HepG2 (cell line): ENCODE results near the gene POU2AF3. TPM values are rescaled to one million over a fixed set of nuclear protein-coding genes. Genes with fewer than 3 reads are reported as not detected.

Source experiments
- CCAR2 ChIP-seq: fragments of 200-400 bp; formaldehyde crosslinking; optimal IDR thresholded peaks from 2 replicates; pipeline ENCODE3; 2018; ENCODE audit warnings: low read depth, mild to moderate bottlenecking, low read length, moderate library complexity
- NONO ChIP-seq, 2 experiments: fragments of 450-650 bp in 1 of 2; sonication (generic) in 1 of 2; formaldehyde crosslinking in 1 of 2; IDR thresholded peaks in 1 of 2; conservative IDR thresholded peaks in 1 of 2; 2 replicates each; pipeline versions ENCODE4 v1.6.1 to v1.8.0; 2017 to 2022; ENCODE audit warnings: mild to moderate bottlenecking in 1 of 2, missing genetic modification reagents in 1 of 2, moderate library complexity in 1 of 2
- NR2F6 ChIP-seq, 2 experiments: IDR thresholded peaks; 2 replicates each; pipeline ENCODE4 v1.6.1; 2016; ENCODE audit warnings: antibody characterized with exemption in 1 of 2, mild to moderate bottlenecking in 1 of 2
- RXRB ChIP-seq: IDR thresholded peaks from 2 replicates; pipeline ENCODE4 v1.6.1; 2016; ENCODE audit warnings: borderline replicate concordance, missing genetic modification reagents, missing compliant biosample characterization
- SRY ChIP-seq: sonication (generic); formaldehyde crosslinking; IDR thresholded peaks from 2 replicates; pipeline ENCODE4 v1.8.0; 2022; ENCODE audit warnings: mild to moderate bottlenecking, missing genetic modification reagents
- THAP11 ChIP-seq: IDR thresholded peaks from 2 replicates; pipeline ENCODE4 v1.6.1; 2016; ENCODE audit warnings: missing biosample characterization, missing genetic modification reagents
- ZBTB38 ChIP-seq: sonication (generic); formaldehyde crosslinking; IDR thresholded peaks from 2 replicates; pipeline ENCODE4 v1.5.1; 2020; ENCODE audit warnings: mild to moderate bottlenecking, missing genetic modification reagents
- ZFX ChIP-seq: sonication (generic); formaldehyde crosslinking; IDR thresholded peaks from 2 replicates; pipeline ENCODE4 v1.4.0; 2020; ENCODE audit warnings: mild to moderate bottlenecking, low read depth, missing genetic modification reagents, moderate library complexity
- ZNF143 ChIP-seq: sonication (generic); formaldehyde crosslinking; IDR thresholded peaks from 2 replicates; pipeline ENCODE4 v1.4.0; 2020; ENCODE audit warnings: missing genetic modification reagents
- ZNF703 ChIP-seq: sonication (generic); formaldehyde crosslinking; IDR thresholded peaks from 2 replicates; pipeline ENCODE4 v1.5.1; 2020; ENCODE audit warnings: missing genetic modification reagents, mild to moderate bottlenecking, moderate library complexity, borderline replicate concordance
- polyA plus RNA-seq, 8 experiments: library from polyadenylated mRNA; depleted of rRNA in 3 of 8; stranded (reverse) in 7 of 8; unstranded in 1 of 8; fragments of >200 nt; fragmentation: Illumina TruSeq in 4 of 8; extraction: Trizol in 4 of 8; gene quantifications; 2 replicates each; pipeline versions ENCODE4 v1.2.1 to v1.2.3, GENCODE V29; 2011 to 2016; ENCODE audit warnings: low read depth in 4 of 8, missing spikeins in 1 of 8, mixed read lengths in 1 of 8; ENCODE audit not compliant: insufficient read depth in 1 of 8
- total RNA-seq, 5 experiments: library from RNA; depleted of rRNA; stranded (reverse); fragments of >200 nt; fragmentation: Illumina TruSeq; extraction: Trizol; gene quantifications; 2 replicates each; pipeline ENCODE4 v1.2.3, GENCODE V29; 2016; ENCODE audit warnings: low read depth in 1 of 5
- TF ChIP-seq, protein P1 (sequence below): sonication (generic); formaldehyde crosslinking; IDR thresholded peaks from 2 replicates; pipeline ENCODE4 v1.5.1; 2020; ENCODE audit warnings: mild to moderate bottlenecking, missing genetic modification reagents, moderate library complexity
- TF ChIP-seq, protein P2 (sequence below): sonication (generic); formaldehyde crosslinking; IDR thresholded peaks from 2 replicates; pipeline ENCODE4 v1.4.0; 2020; ENCODE audit warnings: missing genetic modification reagents
- TF ChIP-seq, protein P3 (sequence below): sonication (generic); formaldehyde crosslinking; IDR thresholded peaks from 2 replicates; pipeline ENCODE4 v1.5.0; 2020; ENCODE audit warnings: missing genetic modification reagents
- TF ChIP-seq, protein P4 (sequence below): sonication (generic); formaldehyde crosslinking; IDR thresholded peaks from 2 replicates; pipeline ENCODE4 v1.5.0; 2020; ENCODE audit warnings: mild to moderate bottlenecking, missing genetic modification reagents, moderate library complexity
- TF ChIP-seq, protein P5 (sequence below): sonication (generic); formaldehyde crosslinking; IDR thresholded peaks from 2 replicates; pipeline ENCODE4 v1.4.0; 2020; ENCODE audit warnings: missing genetic modification reagents, mild to moderate bottlenecking, borderline replicate concordance

POU2AF3 gene
- total and polyA plus RNA-seq, 2 of the 13 experiments (the other 11 are each of a cell fraction or from before 2014, with no cell fraction given) = 7.8 to 71.2 TPM

DNA sequence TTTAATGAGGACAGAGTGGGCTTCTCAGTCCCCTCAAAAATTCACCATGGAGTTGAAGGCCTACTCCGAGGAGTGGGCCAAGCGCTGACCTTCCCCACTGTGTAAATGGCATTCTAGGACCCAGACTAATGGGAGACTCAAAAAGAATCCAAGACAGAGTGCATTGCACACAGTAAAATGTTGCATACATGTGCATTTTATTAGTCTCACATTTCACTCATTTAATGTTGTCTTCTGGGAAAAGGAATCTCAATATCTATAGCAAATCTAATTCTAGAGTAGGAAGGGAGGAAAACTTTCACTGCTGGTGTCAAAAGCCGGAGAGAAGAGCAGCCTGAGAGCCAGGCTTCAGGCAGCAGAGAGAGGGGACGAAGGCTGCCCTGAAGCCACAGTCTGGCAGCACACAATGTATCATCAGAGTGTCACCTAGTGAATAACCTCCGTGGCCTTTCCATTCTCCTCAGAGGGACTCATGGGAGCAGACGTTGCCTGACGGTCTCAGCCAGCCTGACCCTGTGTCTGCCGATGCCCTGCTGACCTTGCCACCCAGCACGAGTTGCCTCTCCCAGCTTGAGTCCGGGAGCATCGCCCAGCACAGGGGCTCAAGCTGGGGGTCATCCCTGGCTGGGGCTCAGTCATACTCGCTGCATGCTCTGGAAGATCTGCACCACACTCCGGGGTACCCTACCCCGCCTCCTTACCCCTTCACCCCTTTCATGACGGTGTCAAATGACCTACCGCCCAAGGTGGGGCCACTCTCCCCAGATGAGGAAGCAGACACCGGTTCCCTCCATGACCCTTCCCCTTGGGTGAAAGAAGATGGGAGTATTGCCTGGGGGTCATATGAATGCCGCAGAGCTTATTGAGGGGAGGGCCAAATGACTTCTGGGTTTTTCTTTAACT is 12.9 kb upstream of the POU2AF3 start (continued):
- TF ChIP-seq ZNF703 (CRISPR knock-in tag) (no peak), ZFX (peak; percentile 42; the same call in 1 of the 2 replicates), ZNF143 (CRISPR knock-in tag) (peak; percentile 63; the same call in 1 of the 2 replicates), NONO (IDR thresholded peaks at IDR 0.05) (no peak), NONO (CRISPR knock-in tag; conservative IDR thresholded peaks at IDR 0.05) (peak; percentile 56), SRY (CRISPR knock-in tag) (peak; percentile 38; the same call in 1 of the 2 replicates), RXRB (CRISPR knock-in tag) (0 out of 2 replicates have a peak, but pooled peaks have one; percentile 6), ZBTB38 (CRISPR knock-in tag) (peak; percentile 66), CCAR2 (no peak), THAP11 (CRISPR knock-in tag) (0 out of 2 replicates have a peak, but pooled peaks have one; percentile 17), NR2F6 (IDR thresholded peaks at IDR 0.05) (no peak; the same call in 1 of the 2 replicates), NR2F6 (CRISPR knock-in tag; IDR thresholded peaks at IDR 0.05) (peak; percentile 38; the same call in 1 of the 2 replicates)
- TF ChIP-seq, protein P1, sequence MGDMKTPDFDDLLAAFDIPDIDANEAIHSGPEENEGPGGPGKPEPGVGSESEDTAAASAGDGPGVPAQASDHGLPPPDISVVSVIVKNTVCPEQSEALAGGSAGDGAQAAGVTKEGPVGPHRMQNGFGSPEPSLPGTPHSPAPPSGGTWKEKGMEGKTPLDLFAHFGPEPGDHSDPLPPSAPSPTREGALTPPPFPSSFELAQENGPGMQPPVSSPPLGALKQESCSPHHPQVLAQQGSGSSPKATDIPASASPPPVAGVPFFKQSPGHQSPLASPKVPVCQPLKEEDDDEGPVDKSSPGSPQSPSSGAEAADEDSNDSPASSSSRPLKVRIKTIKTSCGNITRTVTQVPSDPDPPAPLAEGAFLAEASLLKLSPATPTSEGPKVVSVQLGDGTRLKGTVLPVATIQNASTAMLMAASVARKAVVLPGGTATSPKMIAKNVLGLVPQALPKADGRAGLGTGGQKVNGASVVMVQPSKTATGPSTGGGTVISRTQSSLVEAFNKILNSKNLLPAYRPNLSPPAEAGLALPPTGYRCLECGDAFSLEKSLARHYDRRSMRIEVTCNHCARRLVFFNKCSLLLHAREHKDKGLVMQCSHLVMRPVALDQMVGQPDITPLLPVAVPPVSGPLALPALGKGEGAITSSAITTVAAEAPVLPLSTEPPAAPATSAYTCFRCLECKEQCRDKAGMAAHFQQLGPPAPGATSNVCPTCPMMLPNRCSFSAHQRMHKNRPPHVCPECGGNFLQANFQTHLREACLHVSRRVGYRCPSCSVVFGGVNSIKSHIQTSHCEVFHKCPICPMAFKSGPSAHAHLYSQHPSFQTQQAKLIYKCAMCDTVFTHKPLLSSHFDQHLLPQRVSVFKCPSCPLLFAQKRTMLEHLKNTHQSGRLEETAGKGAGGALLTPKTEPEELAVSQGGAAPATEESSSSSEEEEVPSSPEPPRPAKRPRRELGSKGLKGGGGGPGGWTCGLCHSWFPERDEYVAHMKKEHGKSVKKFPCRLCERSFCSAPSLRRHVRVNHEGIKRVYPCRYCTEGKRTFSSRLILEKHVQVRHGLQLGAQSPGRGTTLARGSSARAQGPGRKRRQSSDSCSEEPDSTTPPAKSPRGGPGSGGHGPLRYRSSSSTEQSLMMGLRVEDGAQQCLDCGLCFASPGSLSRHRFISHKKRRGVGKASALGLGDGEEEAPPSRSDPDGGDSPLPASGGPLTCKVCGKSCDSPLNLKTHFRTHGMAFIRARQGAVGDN (CRISPR knock-in tag) = peak; percentile 98
- TF ChIP-seq, protein P2, sequence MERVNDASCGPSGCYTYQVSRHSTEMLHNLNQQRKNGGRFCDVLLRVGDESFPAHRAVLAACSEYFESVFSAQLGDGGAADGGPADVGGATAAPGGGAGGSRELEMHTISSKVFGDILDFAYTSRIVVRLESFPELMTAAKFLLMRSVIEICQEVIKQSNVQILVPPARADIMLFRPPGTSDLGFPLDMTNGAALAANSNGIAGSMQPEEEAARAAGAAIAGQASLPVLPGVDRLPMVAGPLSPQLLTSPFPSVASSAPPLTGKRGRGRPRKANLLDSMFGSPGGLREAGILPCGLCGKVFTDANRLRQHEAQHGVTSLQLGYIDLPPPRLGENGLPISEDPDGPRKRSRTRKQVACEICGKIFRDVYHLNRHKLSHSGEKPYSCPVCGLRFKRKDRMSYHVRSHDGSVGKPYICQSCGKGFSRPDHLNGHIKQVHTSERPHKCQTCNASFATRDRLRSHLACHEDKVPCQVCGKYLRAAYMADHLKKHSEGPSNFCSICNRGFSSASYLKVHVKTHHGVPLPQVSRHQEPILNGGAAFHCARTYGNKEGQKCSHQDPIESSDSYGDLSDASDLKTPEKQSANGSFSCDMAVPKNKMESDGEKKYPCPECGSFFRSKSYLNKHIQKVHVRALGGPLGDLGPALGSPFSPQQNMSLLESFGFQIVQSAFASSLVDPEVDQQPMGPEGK (CRISPR knock-in tag) = peak; percentile 86
- TF ChIP-seq, protein P3, sequence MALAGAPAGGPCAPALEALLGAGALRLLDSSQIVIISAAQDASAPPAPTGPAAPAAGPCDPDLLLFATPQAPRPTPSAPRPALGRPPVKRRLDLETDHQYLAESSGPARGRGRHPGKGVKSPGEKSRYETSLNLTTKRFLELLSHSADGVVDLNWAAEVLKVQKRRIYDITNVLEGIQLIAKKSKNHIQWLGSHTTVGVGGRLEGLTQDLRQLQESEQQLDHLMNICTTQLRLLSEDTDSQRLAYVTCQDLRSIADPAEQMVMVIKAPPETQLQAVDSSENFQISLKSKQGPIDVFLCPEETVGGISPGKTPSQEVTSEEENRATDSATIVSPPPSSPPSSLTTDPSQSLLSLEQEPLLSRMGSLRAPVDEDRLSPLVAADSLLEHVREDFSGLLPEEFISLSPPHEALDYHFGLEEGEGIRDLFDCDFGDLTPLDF (CRISPR knock-in tag) = no peak
- TF ChIP-seq, protein P4, sequence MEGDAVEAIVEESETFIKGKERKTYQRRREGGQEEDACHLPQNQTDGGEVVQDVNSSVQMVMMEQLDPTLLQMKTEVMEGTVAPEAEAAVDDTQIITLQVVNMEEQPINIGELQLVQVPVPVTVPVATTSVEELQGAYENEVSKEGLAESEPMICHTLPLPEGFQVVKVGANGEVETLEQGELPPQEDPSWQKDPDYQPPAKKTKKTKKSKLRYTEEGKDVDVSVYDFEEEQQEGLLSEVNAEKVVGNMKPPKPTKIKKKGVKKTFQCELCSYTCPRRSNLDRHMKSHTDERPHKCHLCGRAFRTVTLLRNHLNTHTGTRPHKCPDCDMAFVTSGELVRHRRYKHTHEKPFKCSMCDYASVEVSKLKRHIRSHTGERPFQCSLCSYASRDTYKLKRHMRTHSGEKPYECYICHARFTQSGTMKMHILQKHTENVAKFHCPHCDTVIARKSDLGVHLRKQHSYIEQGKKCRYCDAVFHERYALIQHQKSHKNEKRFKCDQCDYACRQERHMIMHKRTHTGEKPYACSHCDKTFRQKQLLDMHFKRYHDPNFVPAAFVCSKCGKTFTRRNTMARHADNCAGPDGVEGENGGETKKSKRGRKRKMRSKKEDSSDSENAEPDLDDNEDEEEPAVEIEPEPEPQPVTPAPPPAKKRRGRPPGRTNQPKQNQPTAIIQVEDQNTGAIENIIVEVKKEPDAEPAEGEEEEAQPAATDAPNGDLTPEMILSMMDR (CRISPR knock-in tag) = peak; percentile 27; the same call in 1 of the 2 replicates
- TF ChIP-seq, protein P5, sequence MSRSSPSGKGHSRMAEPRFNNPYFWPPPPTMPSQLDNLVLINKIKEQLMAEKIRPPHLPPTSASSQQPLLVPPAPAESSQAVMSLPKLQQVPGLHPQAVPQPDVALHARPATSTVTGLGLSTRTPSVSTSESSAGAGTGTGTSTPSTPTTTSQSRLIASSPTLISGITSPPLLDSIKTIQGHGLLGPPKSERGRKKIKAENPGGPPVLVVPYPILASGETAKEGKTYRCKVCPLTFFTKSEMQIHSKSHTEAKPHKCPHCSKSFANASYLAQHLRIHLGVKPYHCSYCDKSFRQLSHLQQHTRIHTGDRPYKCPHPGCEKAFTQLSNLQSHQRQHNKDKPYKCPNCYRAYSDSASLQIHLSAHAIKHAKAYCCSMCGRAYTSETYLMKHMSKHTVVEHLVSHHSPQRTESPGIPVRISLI (CRISPR knock-in tag) = 0 out of 2 replicates have a peak, but pooled peaks have one; percentile 19
